NCI-H1694 treated with DMSO at 0.1 percent for 48 hours (cell line): ENCODE data around the gene OR14A2.
"Not testable (repeated sequence)": the region's sequence is repeated elsewhere in the genome, so short reads cannot be mapped to it uniquely, and the experiment has no call there.

ENCODE experiments used
- DNase-seq: peaks from one replicate; lab custom pipeline; 2025; lab: John Stamatoyannopoulos, UW

The OR14A2 gene

DNA sequence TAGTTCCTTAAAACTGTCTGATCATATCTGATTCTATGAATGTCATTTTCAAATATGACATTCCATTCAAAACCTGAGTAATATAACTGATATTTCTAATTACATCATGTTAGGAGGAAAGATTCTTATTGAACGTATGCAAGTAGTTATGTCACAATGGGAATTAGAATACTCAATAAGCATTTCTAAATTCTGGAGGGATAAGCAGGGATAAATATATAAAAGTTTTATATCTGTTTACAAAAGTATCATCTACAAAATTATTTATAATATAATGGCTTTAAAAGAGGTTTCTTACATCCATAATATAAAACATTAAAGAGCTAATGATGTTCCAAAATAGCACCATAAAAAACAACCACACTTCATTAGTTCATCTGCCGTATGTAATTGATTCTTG is at the start of gene OR14A2:
Gene OR14A2, minus strand, starts transcription at position 101 of the 400 bp plus-strand sequence.
- DNase-seq = no peak

DNA sequence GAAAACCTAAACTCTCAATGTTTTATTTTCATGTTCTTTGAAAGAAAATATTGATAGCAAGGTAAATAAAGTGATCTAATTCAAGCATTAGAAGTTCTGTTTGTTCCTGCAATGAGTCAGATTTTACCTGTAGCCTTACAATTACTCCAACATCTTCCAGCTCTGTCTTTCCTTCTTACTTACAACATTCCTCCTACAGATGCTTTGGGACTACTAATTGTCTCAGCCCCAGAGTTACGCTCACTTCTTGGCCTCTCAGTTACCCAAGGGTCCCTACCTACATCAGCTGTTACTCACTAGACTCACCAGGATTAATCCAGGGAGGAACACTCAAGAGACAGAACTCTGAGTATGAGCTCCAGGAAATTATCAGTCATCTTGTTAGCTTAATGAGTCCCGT is 49.6 kb upstream of the OR14A2 start:
- DNase-seq = no peak

DNA sequence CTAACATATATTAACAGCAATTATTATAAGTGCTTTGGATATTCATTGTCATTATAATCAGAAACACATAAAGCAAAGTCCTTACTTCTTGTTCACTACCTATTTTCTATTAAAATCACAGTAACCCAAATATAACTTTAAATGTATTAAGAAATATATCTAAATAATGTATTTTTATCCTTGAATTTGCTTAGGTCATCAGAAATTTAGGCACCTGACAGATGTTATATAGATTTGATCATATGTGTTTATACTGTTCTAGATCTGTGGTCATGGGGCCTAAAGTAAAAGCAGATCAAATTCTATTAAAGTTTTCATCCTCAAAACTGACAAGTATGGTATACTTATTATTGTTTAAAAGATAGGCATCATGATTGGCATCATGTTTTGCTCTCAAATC is 21.7 kb upstream of the OR14A2 start:
- DNase-seq = no peak

DNA sequence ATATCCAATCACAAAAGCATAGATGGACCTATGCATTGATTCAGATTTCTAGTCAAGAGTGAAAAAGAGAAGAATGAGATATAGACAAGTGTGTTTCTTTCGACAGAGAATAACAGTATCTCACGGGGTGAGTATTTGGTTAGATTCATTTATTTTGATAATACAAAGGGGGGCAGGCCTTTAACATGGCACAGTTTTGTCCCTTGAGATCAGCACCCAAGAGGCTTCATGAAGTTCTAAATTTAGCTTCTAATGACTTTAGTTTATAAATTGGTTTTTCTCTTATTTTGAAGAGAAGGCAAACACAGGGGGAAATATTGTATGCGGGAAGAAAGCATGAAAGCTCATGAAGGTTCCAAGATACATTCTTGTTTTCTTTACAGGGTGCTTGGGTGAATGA is 12.5 kb upstream of the OR14A2 start, which contains the start of gene OR1C1:
Gene OR1C1, minus strand, starts transcription at position 101 of the 400 bp plus-strand sequence. CDS start 2,150 bp downstream, outside the sequence.
- no peak for DNase-seq

DNA sequence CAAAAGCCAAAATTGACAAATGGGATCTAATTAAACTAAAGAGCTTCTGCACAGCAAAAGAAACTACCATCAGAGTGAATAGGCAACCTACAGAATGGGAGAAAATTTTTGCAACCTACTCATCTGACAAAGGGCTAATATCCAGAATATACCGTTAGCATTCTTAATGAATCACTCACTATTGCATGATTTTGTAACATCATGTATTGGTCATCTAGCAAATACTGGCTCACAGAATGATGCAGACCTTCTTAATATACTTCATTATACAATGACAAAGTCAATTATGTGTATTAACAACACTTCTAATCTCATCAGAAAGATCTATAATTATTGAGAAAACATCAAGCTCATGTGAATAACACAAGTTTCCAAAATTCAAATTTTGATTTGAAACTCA is 6.4 kb upstream of the OR14A2 start:
- not testable (repeated sequence) for DNase-seq

DNA sequence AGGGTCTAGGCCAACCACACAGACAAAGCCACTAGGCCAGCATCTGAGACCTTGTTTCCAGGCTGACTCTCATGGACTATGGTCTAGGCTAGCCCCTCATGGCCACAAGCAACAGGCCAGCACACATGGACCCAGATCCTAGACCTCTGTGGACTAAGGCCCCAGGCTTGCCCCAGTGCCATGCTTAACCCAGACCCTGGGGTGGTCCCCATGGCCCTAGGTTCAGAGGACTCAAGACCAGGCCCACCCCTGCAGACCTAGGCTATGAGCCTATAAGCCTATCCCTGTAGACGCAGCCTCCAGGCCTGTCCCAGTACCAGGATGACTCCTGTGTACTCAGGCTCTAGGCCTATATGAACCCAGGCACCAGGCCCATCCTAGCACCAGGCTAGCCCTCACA is 1.9 kb upstream of the OR14A2 start:
- DNase-seq = no peak

DNA sequence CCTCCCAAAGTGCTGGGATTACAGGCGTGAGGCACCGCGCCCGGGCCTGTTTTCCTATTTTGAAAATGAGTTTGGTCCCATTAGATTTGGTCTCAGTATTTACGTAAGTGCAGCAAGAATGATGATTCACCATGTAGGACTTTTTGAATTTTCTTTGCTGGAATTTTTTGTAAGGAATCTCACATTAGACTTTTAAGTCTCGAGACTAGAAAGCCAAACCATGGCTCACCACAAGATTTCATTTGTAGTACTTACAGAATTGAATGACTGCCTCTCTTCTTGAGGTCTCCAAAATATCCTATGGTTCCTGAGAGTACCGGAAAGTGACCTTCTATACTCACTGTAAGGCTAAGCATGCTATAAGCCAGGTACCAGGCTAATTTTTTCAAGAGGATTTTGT is 325 bp downstream of the OR14A2 start:
- no peak for DNase-seq

DNA sequence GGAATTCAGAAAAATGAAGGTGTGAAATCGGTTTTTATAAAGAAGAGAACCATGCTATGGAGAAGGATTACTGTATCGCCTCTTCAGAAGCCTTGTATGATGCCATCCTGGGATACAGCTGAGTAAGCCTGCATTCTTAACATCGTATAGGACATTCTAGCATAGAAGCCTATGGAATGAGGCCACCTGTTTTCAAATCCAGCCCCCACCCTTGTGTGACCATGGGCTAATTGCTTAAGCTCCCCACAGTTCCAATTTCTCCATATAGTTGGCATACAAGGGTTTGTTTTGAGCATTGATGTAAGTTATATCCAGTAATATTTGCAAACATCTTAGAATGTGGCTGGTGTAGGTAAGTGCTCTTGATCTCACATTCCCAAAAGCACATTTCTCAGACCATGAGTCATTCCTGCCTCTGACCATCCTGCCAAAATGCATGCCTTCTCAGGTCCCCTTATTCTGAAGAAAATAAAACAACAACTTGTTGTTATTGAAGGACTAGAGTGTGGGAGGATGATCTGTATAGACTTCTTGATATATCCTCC is 1.5 kb downstream of the OR14A2 start:
- no peak for DNase-seq

DNA sequence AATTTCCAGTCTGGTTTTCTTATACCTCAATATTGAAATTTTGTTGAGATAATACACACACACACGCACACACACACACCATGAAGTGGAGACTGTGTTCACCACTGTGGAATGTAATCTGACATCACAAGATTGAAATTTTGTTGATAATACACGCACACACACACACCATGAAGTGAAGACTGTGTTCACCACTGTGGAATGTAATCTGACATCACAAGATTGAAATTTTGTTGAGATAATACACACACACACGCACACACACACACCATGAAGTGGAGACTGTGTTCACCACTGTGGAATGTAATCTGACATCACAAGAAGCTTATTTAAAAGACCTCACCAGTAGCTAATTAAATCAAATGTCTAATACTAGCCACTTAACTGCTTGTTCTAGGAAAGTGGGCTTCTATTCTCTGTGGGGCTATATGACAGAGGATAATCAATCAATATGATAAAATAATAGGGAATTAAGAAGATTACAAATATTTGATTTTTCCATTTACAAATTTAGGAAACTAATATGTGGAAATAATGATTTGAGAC is 5.7 kb downstream of the OR14A2 start:
- DNase-seq = not testable (repeated sequence)

DNA sequence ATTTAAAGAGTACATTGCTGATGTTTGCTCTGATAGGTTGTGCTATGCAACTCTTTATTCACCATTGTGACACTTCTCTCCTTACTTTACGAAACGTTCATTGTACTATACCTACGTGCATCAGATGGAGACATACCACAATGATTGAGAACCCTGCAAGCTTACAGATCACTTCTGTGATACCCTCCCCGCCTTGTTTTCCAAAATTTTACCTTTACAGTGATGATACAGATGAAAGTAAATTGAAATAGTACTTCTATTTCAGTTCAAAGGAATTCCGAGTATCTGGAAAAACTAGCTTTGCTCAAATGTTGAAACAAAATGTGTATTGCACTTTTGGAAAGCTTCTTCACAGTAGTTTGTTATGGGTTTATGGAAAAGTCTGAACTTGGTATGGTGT is 6.2 kb downstream of the OR14A2 start:
- no peak for DNase-seq

DNA sequence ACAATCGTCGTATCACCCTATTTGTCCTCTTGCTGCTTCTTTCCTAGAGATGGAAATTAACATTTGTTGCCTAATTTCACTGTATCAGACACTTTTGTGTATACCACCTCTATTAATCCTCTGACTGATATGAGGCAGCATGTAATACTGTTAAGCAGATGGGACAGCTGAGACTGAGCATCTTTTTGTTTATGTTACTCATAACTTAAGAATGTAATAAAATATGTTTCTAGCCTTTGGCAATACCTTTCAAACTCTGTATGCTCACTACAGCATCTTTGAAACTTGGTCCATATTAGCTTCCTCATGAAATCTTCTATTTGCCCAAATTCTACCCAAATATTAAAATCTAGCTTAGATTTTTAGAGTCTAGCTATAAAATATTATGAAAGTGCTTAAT is 7.2 kb downstream of the OR14A2 start:
- no peak for DNase-seq

DNA sequence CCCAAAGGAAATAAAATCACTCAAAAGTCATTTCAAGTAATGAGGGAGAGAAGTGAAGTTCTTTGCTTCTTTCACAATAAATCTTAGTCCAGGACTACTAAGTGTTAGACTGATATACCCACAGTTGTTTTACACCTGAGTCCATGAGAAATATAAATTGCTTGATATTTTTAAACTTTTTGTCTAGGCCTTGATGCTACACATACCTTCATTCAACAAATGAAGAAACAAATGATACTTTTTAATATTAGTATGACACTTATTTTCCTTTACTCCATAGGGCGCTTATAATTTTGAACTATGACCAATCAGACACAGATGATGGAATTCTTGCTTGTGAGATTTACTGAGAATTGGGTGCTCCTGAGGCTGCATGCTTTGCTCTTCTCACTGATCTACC is 9.6 kb downstream of the OR14A2 start, which contains the start of gene OR14K1:
Gene OR14K1, plus strand, starts transcription at position 301 of the 400 bp plus-strand sequence. Its CDS starts 0 bp downstream, at position 301.
- no peak for DNase-seq

DNA sequence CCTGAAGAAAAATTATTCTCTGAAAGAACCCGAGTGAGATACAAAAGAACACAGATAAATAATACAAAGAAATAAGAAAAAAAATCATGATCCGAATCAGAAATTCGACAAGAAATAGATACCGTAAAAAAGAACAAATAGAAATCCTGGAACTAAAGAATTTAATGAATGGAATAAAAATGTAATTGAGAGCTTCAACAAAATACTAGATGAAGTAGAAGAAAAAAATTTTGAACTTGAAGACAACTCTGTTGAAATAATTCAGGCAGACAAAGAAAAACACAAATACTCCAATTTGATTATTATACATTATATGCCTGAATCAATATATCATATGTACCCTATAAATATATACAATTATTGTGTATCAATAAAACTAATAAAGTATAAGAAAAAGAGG is 26.7 kb downstream of the OR14A2 start:
- no peak for DNase-seq

DNA sequence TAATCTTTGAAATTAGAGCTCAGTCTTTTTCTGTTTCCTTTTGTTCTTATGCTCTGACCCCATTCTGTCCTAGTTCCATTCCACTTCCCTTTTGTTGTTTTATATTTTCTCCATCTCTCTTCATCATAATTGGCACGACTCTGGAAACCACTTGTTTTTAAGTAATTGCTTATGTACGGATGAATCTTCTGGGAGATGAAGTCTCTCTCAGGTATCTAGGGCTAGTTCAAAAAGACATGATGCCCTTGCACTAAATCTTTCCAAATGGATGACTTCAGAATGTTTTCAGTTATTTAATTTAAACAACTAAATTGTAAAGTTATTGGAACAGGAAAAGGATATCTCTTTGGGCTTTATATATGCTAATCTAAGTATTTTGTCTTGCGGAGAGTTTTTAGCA is 31.4 kb downstream of the OR14A2 start, which contains the start of gene OR6F1:
Gene OR6F1, minus strand, starts transcription at position 101 of the 400 bp plus-strand sequence. CDS start 3,891 bp downstream, outside the sequence.
- DNase-seq = no peak

DNA sequence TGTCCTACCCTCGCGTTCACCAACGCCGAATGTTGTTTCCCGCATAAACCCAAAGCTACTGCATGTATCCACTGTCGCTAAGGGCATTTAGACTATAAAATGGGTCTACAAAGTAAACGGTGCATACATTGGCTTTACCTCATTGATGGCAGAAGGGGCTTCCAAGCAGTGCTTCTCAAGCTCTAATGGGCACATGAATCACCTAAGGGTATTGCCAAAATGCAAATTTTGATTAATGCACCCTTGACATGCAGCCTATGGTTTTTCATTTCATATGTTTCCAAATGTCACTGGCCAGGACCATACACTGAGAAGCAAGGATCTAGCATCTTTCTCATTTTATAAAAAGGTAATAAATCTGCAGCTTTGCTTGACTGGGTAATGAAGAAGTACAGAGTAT is 34.2 kb downstream of the OR14A2 start:
- DNase-seq = no peak

DNA sequence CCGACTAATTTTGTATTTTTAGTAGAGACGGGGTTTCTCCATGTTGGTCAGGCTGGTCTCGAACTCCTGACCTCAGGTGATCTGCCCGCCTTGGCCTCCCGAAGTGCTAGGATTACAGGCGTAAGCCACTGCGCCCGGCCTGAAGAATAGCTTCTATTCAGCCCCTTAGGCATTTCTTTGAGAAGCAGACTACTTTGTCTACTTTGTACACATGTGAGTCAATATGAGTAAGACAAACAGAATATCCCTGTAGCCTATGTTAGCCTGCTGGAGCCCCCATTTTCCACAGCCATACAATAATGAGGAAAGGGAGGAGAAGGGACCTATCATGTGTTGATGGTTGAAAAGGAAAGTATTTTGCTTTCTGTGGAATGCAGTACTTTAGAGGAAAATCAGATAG is 37.3 kb downstream of the OR14A2 start:
- DNase-seq = not testable (repeated sequence)

DNA sequence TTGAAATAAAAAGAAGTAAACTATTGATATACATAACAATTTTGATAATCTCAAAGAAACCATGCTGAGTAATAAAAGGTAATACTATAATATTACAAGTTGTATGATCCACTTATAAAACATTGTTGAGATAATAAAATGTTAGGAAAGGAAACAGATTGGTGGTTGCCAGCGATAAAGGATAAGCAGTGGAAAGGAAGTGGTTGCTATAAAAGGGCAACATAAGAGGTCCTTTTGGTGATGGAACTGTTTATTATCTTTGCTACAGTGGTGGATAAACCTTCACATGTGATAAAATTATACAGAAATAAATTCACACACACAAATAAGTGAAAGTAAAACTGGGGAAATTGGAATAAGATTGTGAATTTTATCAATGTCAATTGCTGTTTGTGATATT is 46.6 kb downstream of the OR14A2 start:
- no peak for DNase-seq

DNA sequence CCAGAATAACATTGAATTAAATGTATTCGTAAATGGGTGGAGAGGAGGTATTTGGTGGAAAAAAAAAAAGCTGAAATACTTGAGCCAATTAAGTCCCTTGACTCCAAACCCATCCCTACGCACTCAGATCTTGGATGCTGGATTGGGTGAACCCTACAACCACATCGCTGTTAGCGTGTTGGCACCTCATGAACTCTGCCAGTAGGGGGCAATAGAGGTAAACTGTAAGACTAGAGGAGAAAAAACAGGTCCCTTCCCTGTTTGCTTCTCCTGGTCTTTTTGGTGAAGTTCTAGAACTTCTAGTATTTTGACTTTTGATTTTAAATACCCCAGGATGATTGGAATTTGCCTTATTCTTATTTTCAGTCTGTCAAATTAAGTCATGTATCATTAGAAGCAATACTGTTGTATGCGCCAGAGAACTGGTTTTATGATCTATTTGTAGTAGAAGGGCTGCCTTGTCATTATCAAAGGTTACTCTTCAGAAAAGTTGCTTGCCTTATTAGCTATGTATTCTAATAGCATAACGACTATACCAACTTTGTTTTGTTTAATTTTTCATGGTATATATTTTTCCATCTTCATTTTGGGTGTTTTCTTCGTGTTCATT is 66.5 kb downstream of the OR14A2 start:
- peak; percentile 51 for DNase-seq

DNA sequence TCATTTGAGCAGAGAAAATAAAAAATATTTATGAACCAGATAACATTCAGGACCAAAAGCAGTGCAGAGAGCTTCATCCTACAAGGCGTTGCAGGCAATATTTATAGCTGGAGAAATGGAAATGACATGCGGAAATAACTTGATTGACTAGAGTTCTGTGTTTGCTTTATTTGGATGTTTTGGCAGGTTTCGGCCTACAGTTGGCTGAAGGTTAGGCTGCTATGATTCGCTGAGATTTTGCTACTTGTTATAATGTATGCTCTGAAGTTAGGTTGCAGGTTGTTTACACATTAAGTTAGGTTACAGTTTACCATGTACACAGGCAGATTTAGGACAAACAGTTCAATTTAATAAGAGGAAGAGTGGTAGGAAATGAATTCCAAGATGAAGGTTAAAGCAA is 67.8 kb downstream of the OR14A2 start:
- DNase-seq = no peak

DNA sequence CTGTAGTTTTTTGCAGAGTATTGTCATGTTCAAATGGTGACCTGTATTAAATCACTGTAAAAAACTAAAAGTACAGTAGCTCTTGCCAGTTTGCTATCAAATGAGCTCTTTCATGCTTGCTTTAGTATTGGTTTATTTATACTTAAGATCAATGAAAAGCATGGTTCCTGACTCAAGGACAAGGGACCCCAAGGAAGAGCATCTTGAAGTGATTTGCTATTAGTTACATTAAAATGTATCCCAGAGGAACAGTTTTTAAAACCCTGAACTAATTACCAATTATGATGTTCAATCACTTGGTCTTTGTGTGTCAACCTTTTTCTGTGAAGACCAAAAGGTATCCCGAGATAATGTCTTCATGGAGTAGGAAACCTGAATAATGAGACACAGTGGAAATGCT is 68.3 kb downstream of the OR14A2 start, which contains the start of gene OR13G1:
Gene OR13G1, minus strand, starts transcription at position 101 of the 400 bp plus-strand sequence. CDS start 6,698 bp downstream, outside the sequence.
- DNase-seq = no peak
